HG03066 (cell line): ENCODE measurements around the gene TRAP1.

ENCODE experiments used
- ATAC-seq: cut with Tn5 transposase; IDR thresholded peaks from one replicate; pipeline ENCODE4 v1.9.1; 2021; ENCODE audit warnings: low read depth; ENCODE audit not compliant: unreplicated experiment

The TRAP1 gene

DNA sequence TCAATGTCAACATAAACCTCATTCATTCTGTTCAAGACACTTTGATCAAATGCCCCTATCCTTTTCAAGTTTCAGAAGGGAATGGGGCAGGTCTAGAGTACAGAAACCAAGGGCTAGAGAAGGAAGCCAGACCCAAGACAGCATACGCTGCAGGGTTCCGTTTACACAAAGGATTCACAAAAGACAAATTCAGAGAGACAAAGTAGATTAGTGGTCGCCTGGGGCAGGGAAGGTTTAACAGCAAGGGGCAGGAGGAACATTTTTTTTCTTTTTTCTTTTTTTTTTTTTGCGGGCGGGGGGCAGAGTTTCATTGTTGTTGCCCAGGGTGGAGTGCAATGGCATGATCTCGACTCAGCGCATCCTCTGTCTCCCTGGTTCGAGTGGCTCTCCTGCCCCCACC lies 19.9 kb upstream of the TRAP1 start:
- ATAC-seq, result no peak

GRCh38 chr16:3736116-3736515 lies 18.8 kb upstream of the TRAP1 start:
- no peak for ATAC-seq

GRCh38 chr16:3735541-3735940 lies 18.2 kb upstream of the TRAP1 start:
- no peak for ATAC-seq

- no peak for ATAC-seq
Observed at GRCh38 chr16:3734758-3735221, 17.5 kb upstream of the TRAP1 start.

- ATAC-seq, result no peak
Observed at GRCh38 chr16:3734084-3734757, 16.9 kb upstream of the TRAP1 start.

DNA sequence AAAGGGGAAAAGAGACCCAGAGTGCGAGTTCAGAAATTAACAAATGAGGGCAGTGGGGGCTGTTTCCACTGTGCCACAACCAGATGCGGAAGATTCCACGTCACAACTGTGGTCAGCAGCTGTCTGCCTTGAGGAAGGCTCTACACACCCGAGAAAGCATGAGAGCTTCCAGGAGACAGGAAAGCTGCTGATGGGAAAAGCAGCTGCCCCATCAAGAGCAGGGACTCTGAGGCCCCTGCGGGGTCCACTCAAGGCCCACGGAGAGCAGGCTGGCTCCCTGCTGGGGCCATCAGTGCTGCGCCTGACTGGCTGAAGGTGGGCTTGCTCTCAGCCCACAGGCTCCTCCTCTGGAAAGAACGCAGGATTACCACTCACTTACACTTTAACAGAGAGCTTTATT lies 14.8 kb upstream of the TRAP1 start:
- ATAC-seq, result no peak

- ATAC-seq, result no peak
Observed at GRCh38 chr16:3731126-3731935, 14.0 kb upstream of the TRAP1 start.

- no peak for ATAC-seq
Observed at GRCh38 chr16:3730161-3731125, 13.1 kb upstream of the TRAP1 start.

GRCh38 chr16:3729161-3730112 lies 12.1 kb upstream of the TRAP1 start:
- ATAC-seq, result no peak

DNA sequence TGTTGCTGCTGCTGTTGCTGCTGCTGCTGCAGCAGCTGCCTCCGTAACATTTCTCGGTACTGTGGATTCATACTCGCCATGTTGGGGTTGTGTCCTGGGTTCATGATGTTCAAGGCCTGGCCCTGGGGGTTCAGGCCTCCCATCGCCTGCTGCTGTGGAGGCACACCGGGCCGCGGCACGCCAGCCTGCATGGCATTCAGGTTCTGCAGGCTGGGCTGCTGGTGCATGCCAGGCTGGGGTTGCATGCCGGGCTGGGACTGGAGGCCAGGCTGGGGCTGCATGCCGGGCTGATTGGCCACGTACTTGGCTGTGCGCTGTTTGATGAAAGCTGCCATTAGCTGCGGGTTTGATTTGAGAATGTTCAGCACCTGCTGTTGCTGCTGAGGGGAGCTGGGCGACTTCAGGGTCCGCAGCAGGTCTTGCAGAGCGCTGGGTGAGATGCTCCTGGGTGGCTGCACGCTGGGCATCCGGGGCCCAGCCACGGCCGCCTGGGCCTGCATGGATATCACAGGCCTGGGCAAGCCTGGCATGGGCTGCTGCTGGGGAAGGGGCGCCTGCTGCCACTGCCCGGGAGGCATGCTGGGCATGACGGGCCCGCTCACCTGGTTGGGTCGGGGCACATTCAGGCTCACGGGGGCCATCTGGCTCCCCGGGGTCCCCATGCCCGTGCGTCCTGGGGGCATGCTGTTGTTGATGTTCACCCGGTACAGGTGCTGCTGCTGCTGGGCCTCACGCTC lies 11.3 kb upstream of the TRAP1 start:
- no peak for ATAC-seq

DNA sequence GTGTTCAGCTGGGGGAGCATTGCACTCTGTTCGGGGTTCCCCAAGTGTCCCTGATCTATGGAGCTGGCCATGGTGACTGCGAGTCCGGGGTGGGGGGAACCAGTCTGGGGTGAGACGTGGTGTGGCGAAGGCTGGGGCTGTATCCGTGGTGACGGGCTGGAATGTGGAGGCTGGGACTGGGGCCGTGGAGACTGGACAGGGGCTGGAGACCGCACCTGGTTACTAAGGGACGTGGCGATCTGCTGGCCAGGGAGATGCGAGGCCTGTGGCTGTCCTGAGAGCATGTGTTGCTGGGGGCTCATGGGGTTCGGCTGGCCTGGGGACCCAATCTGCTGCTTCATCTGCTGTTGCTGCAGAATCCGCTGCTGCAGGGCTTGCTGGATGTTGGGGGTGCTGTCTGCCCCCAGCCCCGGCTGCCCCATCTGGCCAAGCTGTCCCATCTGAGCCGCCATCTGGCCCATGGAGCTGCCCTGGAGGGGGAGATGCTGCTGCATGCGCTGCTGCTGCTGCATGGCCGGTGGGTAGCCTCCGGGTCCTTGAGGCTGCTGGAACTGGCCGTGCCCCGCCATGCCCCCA lies 10.6 kb upstream of the TRAP1 start:
- no peak for ATAC-seq

- no peak for ATAC-seq
Observed at GRCh38 chr16:3726021-3726687, 8.8 kb upstream of the TRAP1 start.

GRCh38 chr16:3725276-3725675 lies 8.0 kb upstream of the TRAP1 start:
- no peak for ATAC-seq

DNA sequence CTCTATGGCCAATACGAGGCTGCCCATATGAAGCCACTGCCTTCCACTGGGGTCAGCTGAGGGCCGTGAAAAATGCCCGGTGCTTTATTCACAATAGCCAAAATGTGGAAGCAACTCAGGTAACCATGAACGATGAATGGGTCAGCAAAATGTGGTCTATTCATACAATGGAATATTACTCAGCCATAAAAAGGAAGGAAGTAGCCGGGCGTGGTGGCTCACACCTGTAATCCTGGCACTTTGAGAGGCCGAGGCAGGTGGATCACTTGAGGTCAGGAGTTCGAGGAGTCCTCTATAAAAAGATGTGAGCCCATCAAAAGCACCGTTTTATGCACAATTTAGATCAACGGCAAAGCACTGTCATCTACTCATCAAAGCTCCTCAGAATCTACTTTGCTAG lies 5.2 kb upstream of the TRAP1 start:
- ATAC-seq, result no peak

- ATAC-seq, result no peak
Observed at GRCh38 chr16:3720418-3720817, 3.1 kb upstream of the TRAP1 start.

DNA sequence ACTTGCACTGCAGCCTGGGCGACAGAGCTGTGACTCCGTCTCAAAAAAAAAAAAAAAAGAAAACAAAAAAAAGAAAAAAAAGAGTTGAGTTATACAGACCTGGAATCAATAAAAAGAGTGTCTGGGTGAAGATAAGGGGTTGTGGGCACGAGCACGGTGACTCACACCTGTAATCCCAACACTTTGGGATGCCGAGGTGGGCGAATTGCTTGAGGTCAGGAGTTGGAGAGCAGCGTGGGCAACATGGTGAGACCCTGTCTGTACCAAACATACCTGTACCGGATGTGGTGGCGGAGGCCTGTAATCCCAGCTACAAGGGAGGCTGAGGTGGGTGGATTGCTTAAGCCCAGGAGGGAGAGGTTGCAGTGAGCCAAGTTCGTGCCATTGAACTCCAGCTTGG lies 1.3 kb upstream of the TRAP1 start:
- no peak for ATAC-seq

DNA sequence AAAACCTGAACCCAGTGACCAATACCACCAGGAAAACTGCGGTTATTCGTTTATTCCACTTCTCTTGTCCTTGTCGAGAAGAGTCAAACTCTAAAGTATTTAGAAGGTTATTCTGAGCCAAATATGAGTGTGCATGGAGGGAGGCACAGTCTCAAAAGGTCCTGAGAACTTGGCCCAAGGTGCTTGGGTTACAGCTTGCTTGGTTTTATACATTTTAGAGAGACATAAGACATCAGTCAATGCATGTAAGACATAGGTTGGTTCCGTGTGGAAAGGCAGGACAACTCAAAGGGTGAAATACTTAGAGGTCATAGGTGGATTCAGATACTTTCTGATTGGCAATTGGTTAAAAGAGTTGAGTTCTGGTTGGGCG lies 681 bp upstream of the TRAP1 start:
- no peak for ATAC-seq

- ATAC-seq, result peak; percentile 19
Observed at GRCh38 chr16:3716831-3717234, 491 bp downstream of the TRAP1 start.
